Middle frontal gyrus (tissue), 1 donor: ENCODE measurements around the gene C10orf105.
A peak's percentile ranks its signal among the peaks of the same experiment; 100 is the strongest.

ENCODE experiments used
- DNase-seq: peaks from one replicate; pipeline ENCODE4 v3.0.0-alpha.2; 2015; ENCODE audit warnings: low spot score; ENCODE audit errors: extremely low spot score

Gene C10orf105

GRCh38 chr10:71717056-71717455, 2.5 kb downstream of the C10orf105 start:
- DNase-seq: no peak

- DNase-seq: no peak
Measured at GRCh38 chr10:71716426-71716825, 3.2 kb downstream of the C10orf105 start.

- DNase-seq: no peak
Measured at GRCh38 chr10:71715860-71716259, 3.7 kb downstream of the C10orf105 start.

GRCh38 chr10:71715026-71715425, 4.6 kb downstream of the C10orf105 start:
- no peak for DNase-seq

- no peak for DNase-seq
Measured at GRCh38 chr10:71714592-71714991, 5.0 kb downstream of the C10orf105 start.

GRCh38 chr10:71714031-71714410, 5.6 kb downstream of the C10orf105 start:
- no peak for DNase-seq

GRCh38 chr10:71713135-71714030, 6.2 kb downstream of the C10orf105 start:
- DNase-seq: peak; percentile 62

GRCh38 chr10:71712572-71713134, 6.9 kb downstream of the C10orf105 start:
- no peak for DNase-seq

GRCh38 chr10:71712170-71712569, 7.4 kb downstream of the C10orf105 start:
- no peak for DNase-seq

- DNase-seq: no peak
Measured at GRCh38 chr10:71711052-71711623, 8.4 kb downstream of the C10orf105 start.

- no peak for DNase-seq
Measured at GRCh38 chr10:71710519-71710918, 9.1 kb downstream of the C10orf105 start.

GRCh38 chr10:71708897-71709882, 10.4 kb downstream of the C10orf105 start:
- DNase-seq: no peak

GRCh38 chr10:71708301-71708703, 11.3 kb downstream of the C10orf105 start:
- DNase-seq: peak; percentile 15

- DNase-seq: no peak
Measured at GRCh38 chr10:71707240-71707789, 12.3 kb downstream of the C10orf105 start.

GRCh38 chr10:71706216-71707121, 13.1 kb downstream of the C10orf105 start:
- no peak for DNase-seq

- DNase-seq: no peak
Measured at GRCh38 chr10:71705582-71705981, 14.0 kb downstream of the C10orf105 start.

- no peak for DNase-seq
Measured at GRCh38 chr10:71704816-71705215, 14.8 kb downstream of the C10orf105 start.

- no peak for DNase-seq
Measured at GRCh38 chr10:71703577-71703976, 16.0 kb downstream of the C10orf105 start.

GRCh38 chr10:71701496-71702132, 18.0 kb downstream of the C10orf105 start:
- no peak for DNase-seq
